Measurements from ENCODE around the gene SPTLC1.

SPTLC1 gene

DNA sequence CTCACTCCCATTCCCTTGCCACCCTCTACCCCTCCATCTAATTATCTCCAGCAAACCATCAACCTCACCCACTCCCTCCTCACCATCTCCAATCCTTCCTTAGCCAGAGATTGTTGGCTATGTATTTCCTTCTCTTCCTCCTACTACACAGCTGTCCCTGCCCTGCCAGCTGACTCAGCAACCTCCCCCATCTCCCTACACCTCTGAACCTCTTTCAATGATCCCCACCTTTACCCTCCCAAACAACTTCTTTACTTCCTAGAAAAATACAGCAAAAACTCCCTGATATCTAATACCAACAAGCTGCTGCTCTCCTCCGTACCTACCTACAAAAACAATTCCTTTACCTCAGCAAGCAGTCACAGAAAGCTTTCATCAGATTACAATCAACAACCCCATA is 37.3 kb downstream of the SPTLC1 start:
- no peak for DNase-seq

DNA sequence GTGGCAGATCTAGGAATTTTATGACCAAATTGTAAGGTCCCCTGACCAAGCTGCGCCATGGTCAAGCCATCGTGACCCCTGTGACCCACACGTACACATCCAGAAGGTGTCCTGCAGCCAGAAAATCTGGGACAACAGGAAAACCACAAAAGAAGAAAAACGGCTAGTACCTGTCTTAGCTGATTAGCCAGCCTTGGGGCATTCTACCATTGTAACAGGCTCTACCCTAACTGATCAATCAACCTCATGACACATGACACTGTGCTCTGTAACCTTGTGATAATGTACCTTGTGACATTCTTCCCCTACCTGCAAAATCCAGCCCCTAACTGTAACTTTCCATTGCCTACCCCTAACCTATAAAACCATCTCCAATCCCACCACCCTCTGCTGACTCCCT is 43.6 kb downstream of the SPTLC1 start:
- no peak for DNase-seq

- no peak for DNase-seq
Measured at GRCh38 chr9:92066168-92066567, 49.0 kb downstream of the SPTLC1 start.

GRCh38 chr9:92064711-92065110 is 50.5 kb downstream of the SPTLC1 start:
- DNase-seq: no peak

DNA sequence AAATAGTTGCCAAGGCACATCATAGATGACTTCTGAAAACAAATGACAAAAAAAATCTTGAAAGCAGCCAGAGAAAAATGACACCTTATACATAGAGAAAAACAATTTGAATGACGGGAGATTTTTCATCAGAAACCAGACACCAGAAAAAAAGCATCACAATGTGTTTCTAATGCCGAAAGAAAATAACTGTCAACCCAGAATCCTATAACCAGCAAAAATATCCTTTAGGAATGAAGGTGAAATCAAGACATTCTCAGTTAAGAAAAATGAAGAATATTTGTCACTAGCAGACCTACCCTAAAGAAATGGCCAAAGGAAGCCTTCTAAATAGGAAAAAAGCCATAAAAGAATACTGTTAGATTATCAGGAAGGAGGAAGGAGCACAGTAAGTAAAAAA is 54.0 kb downstream of the SPTLC1 start:
- DNase-seq: no peak

- no peak for DNase-seq
Measured at GRCh38 chr9:92059661-92060060, 55.6 kb downstream of the SPTLC1 start.

- DNase-seq: no peak
Measured at GRCh38 chr9:92058723-92059444, 56.3 kb downstream of the SPTLC1 start.

DNA sequence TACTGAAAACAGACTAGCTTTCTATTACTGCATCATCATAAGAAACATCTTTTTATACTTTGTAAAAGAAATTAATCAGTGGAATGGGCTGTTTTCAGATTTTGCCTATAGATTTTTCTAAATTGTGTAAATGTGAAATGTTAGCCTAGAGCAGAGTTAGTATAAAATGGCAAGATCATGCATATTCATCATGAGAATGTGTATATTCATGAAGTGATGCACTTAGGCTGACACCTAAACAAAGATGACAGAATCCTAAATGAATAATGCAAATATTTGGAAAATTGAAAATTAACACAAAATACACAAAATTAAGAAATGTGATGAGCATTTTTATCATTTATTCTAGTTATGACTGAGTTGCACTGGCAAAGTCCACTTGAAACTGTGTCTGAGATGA is 57.2 kb downstream of the SPTLC1 start:
- DNase-seq: no peak

DNA sequence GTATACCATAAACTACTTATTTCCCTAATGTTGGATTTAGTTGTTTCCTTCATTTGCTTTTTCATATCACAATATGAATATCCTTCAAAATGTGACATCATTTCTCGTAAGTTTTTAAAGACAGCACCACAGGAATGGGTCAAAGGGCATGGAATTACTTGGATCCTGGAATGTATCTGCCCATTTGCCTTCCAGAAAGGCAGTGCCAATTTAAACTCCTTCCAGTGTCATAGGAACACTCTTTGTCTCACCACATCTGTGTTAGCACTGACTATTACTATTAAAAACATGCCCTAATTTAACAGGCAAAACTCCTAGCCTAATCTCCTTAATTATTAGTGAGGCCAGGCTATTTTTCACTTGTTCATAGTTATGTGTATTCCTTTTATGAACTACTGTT is 58.0 kb downstream of the SPTLC1 start:
- no peak for DNase-seq

DNA sequence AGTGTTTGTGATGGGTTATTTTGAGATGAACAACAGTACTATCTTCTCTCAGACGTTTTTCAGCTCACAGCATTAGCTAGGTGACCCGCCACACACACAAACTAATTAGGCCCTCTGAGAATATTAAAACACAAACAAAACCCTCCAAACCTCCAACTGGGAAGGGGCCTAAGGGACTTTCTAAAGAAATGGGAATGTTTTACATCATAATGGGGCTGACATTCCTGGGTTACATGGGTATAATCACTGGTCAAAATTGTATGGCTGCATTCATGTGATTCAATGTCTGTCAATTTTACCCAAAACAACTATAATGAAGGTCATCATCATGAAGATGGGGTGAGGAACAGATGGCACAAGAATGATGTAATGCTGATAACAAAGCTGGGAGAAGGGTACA is 59.6 kb downstream of the SPTLC1 start:
- no peak for DNase-seq

DNA sequence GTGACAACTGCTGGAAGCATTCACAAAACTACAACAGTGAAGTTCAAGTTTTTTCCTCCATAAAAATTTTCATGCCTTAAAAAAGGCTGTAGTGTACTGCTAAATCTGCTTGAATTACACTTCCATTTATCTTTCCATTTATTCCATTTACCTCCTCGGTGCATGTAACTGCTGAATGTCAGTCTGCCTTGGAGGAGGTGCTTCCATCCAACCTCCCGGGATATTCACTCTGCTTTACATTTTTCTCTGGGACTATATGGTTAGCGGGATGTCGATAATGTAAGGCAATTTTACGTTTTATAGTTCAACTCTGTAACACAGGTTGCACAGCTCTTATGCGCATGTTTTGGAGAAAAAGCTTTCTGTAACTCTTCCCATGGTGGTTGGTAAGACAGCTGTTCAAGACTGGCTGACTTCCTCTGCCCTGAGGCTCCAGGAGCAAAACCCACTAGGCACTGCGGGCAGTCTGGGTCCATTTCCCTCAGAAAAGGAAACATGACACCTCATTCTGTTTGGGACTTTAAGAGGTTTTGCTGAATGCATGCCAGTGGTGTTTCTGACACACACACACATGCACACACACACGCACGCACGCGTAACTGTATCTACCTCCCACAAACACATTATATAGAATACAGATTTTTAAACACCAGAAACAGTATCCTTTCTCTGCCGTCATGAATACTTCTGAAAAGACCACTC is 66.1 kb downstream of the SPTLC1 start:
- DNase-seq: no peak

DNA sequence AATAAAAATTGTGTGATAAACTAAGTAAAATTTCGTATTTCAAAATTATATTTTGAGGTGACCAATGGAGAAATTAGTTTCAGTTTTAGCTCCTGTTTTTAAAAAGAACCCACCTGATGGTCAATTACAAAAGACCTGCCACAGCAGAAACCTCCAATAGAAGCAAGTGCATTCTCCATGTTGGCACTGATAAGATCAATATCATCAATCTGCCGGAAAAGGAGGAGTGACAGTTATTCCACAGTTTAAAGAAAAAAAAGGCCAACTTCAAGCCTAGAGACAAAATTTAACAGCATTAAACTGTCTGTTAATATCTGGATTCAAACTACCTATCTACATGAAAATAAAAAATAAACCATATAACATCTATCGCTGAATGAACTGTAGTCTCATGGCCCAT is 67.7 kb downstream of the SPTLC1 start:
- no peak for DNase-seq

GRCh38 chr9:92046676-92047075 is 68.5 kb downstream of the SPTLC1 start:
- DNase-seq: no peak

- no peak for DNase-seq
Measured at GRCh38 chr9:92044936-92045335, 70.3 kb downstream of the SPTLC1 start.

DNA sequence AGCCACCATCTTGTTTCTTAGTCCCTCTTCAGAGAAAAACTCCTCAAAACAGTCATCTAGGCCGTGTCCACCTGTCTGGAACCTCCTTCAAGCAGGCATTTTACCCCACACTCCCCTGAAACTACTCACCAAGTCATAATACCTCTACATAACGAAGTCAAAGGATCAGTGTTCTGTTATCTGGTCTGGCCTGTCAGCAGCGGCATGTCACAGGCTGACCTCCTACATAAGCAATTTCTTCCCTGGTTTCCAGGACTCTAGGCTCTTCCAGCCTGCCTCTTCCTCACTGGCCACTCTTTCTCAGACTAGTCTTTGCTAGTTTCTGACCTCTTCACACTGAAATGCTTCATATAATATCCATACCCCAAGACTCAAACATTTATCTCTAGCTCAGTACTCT is 72.2 kb downstream of the SPTLC1 start:
- DNase-seq: no peak

GRCh38 chr9:92042260-92042659 is 73.0 kb downstream of the SPTLC1 start:
- DNase-seq: no peak

DNA sequence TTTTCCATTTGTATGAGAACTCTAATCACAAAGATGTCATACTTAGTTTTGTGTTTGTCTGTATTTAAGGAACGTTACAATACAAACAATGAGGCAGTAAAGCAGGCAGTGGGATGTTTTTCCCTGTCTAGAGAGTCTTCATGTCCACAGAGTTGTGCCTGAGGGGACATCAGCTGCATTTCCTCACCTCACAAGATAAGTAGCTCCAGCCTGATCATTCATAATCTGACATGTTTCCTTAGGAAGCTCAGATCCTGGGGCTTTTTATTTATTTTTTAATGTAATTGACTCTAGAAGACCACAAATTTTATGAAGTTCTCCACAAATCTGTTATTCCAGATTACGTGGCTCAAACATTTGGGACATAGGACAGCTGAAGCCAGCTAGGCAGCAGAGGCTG is 78.5 kb downstream of the SPTLC1 start:
- no peak for DNase-seq

- no peak for DNase-seq
Measured at GRCh38 chr9:92036411-92036746, 78.8 kb downstream of the SPTLC1 start.

- DNase-seq: no peak
Measured at GRCh38 chr9:92035687-92036410, 79.4 kb downstream of the SPTLC1 start.

DNA sequence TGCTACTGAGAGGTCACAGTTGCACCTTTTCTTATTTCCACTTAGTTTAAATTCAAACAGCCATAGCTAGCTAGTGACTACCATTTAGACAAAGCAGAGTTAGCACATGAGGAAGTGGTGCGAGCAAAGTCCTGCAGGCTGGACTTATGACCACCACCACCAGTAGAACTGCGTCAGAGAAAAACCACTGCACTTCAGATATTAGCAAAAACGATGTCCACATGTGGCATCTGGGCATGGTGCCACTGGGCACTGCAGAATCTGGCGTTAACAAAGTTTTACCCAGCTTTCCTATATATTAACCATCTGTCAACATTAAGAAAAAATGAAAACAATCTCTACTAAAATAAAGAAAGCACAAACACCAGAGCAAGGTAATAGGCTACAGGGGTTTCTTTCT is 80.1 kb downstream of the SPTLC1 start:
- no peak for DNase-seq

GRCh38 chr9:92033991-92034390 is 81.2 kb downstream of the SPTLC1 start:
- no peak for DNase-seq

DNA sequence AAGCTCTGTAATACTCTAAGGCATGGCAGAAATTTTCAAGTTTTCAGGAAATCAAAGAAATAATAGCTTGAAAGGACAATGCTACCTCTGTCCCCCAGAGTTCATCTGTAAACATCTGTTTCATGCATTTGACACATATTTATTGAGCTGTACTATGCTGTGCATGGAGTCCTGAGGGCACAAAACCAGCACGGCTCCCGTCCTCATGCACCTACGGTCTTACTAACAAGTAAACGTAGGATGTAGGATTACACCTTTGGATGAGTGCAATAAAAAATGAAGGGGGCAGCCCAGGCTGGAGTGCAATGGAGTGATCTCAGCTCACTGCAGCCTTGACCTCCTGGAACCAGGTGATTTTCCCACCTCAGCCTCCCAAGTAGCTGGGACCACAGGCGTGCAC is 81.9 kb downstream of the SPTLC1 start:
- DNase-seq: no peak

GRCh38 chr9:92032891-92033290 is 82.3 kb downstream of the SPTLC1 start:
- no peak for DNase-seq

GRCh38 chr9:92030367-92030766 is 84.8 kb downstream of the SPTLC1 start:
- no peak for DNase-seq

All from AML-193 (cell line).